GM19463 (cell line): ENCODE results near the gene CNGB1.
"Not testable (repeated sequence)": the region's sequence is repeated elsewhere in the genome, so short reads cannot be mapped to it uniquely, and the experiment has no call there.

Experiments used
- ATAC-seq: cut with Tn5 transposase; IDR thresholded peaks from one replicate; pipeline ENCODE4 v1.9.1; 2021; ENCODE audit warnings: mild to moderate bottlenecking, moderate library complexity; ENCODE audit not compliant: unreplicated experiment

The CNGB1 gene

GRCh38 chr16:57868913-57869520 lies 101.9 kb downstream of the CNGB1 start:
- ATAC-seq = no peak

- ATAC-seq = no peak
These were observed 103.8 kb downstream of the CNGB1 start for GRCh38 chr16:57867000-57867561.

- no peak for ATAC-seq
These were observed 104.4 kb downstream of the CNGB1 start for GRCh38 chr16:57866529-57866918.

- no peak for ATAC-seq
These were observed 105.0 kb downstream of the CNGB1 start for GRCh38 chr16:57865746-57866528.

- no peak for ATAC-seq
These were observed 107.3 kb downstream of the CNGB1 start for GRCh38 chr16:57863434-57864160.

GRCh38 chr16:57862698-57863433 lies 108.1 kb downstream of the CNGB1 start:
- no peak for ATAC-seq

GRCh38 chr16:57859331-57859730 lies 111.6 kb downstream of the CNGB1 start:
- no peak for ATAC-seq

- ATAC-seq = no peak
These were observed 112.3 kb downstream of the CNGB1 start for GRCh38 chr16:57858635-57859034.

- ATAC-seq = not testable (repeated sequence)
These were observed 112.9 kb downstream of the CNGB1 start for GRCh38 chr16:57857991-57858390.

- ATAC-seq = no peak
These were observed 115.7 kb downstream of the CNGB1 start for GRCh38 chr16:57855188-57855587.

GRCh38 chr16:57852189-57852588 lies 118.7 kb downstream of the CNGB1 start:
- no peak for ATAC-seq

- no peak for ATAC-seq
These were observed 122.7 kb downstream of the CNGB1 start for GRCh38 chr16:57848181-57848580.

GRCh38 chr16:57846931-57847330 lies 124.0 kb downstream of the CNGB1 start:
- not testable (repeated sequence) for ATAC-seq

GRCh38 chr16:57846078-57846697 lies 124.7 kb downstream of the CNGB1 start:
- ATAC-seq = no peak

- ATAC-seq = no peak
These were observed 125.8 kb downstream of the CNGB1 start for GRCh38 chr16:57845115-57845514.

- no peak for ATAC-seq
These were observed 126.4 kb downstream of the CNGB1 start for GRCh38 chr16:57844416-57845030.

- ATAC-seq = no peak
These were observed 127.5 kb downstream of the CNGB1 start for GRCh38 chr16:57843400-57843799.

GRCh38 chr16:57842601-57843000 lies 128.3 kb downstream of the CNGB1 start:
- no peak for ATAC-seq

GRCh38 chr16:57840833-57841232 lies 130.1 kb downstream of the CNGB1 start:
- ATAC-seq = no peak

- no peak for ATAC-seq
These were observed 132.8 kb downstream of the CNGB1 start for GRCh38 chr16:57838161-57838560.
